ENCODE data around the gene AMHR2.
"Not testable (repeated sequence)": the region's sequence is repeated elsewhere in the genome, so short reads cannot be mapped to it uniquely, and the experiment has no call there.

The AMHR2 gene

GRCh38 chr12:53430116-53430515, 6.5 kb downstream of the AMHR2 start:
- Histone ChIP-seq H3K4me3 (ENCODE audit: low read length) (no peak overlapping the region), H3K79me2 (ENCODE audit: low read length) (no peaks in the 10 kb centered on the region), H3K9me3 (replicated peaks; ENCODE audit: insufficient read depth, low read length) (no peaks in the 10 kb centered on the region), H3K4me2 (ENCODE audit: low read depth, low read length) (no peak overlapping the region), H3K4me1 (ENCODE audit: low read length) (peaks cover 10% of the 10 kb centered on the region), H3K27me3 (replicated peaks; ENCODE audit: insufficient read depth, low read length) (no peaks in the 10 kb centered on the region), H3F3A (ENCODE audit: insufficient read depth, low read length) (no peaks in the 10 kb centered on the region), H3K9ac (ENCODE audit: low read length) (no peak overlapping the region), H4K20me1 (ENCODE audit: insufficient read depth, low read length) (no peaks in the 10 kb centered on the region), H2AFZ (ENCODE audit: low read length) (no peak overlapping the region), H3K36me3 (replicated peaks; ENCODE audit: insufficient read depth, low read length) (no peaks in the 10 kb centered on the region), H3K27ac (ENCODE audit: low read length) (no peak overlapping the region), H3K9me2 (replicated peaks; ENCODE audit: insufficient read depth, low read length) (no peaks in the 10 kb centered on the region)
- TF ChIP-seq EZH2phosphoT487 (IDR thresholded peaks at IDR 0.05; ENCODE audit: low read length) (no peak), EZH2 (optimal IDR thresholded peaks at IDR 0.05; ENCODE audit: low read depth, low read length) (no peak)
- TF ChIP-seq, protein P1, sequence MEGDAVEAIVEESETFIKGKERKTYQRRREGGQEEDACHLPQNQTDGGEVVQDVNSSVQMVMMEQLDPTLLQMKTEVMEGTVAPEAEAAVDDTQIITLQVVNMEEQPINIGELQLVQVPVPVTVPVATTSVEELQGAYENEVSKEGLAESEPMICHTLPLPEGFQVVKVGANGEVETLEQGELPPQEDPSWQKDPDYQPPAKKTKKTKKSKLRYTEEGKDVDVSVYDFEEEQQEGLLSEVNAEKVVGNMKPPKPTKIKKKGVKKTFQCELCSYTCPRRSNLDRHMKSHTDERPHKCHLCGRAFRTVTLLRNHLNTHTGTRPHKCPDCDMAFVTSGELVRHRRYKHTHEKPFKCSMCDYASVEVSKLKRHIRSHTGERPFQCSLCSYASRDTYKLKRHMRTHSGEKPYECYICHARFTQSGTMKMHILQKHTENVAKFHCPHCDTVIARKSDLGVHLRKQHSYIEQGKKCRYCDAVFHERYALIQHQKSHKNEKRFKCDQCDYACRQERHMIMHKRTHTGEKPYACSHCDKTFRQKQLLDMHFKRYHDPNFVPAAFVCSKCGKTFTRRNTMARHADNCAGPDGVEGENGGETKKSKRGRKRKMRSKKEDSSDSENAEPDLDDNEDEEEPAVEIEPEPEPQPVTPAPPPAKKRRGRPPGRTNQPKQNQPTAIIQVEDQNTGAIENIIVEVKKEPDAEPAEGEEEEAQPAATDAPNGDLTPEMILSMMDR (IDR thresholded peaks at IDR 0.05; ENCODE audit: low read length): no peak
- no peak for DNase-seq

GRCh38 chr12:53431187-53431586, 7.5 kb downstream of the AMHR2 start:
- TF ChIP-seq EZH2 (optimal IDR thresholded peaks at IDR 0.05; ENCODE audit: low read depth, low read length): no peak
- TF ChIP-seq, protein P1 (IDR thresholded peaks at IDR 0.05; ENCODE audit: low read length): no peak
- no peak for TF ChIP-seq EZH2phosphoT487 (IDR thresholded peaks at IDR 0.05; ENCODE audit: low read length)
- no peak overlapping the region for H3K9ac ChIP-seq (ENCODE audit: low read length)
- no peak overlapping the region for H2AFZ ChIP-seq (ENCODE audit: low read length)
- H3K9me2 ChIP-seq (replicated peaks; ENCODE audit: insufficient read depth, low read length): no peaks in the 10 kb centered on the region
- no peaks in the 10 kb centered on the region for H3K27me3 ChIP-seq (replicated peaks; ENCODE audit: insufficient read depth, low read length)
- H3K36me3 ChIP-seq (replicated peaks; ENCODE audit: insufficient read depth, low read length): no peaks in the 10 kb centered on the region
- no peak overlapping the region for H3K4me2 ChIP-seq (ENCODE audit: low read depth, low read length)
- no peaks in the 10 kb centered on the region for H3K9me3 ChIP-seq (replicated peaks; ENCODE audit: insufficient read depth, low read length)
- H3K4me1 ChIP-seq (ENCODE audit: low read length): peaks cover 10% of the 10 kb centered on the region
- H3K79me2 ChIP-seq (ENCODE audit: low read length): no peaks in the 10 kb centered on the region
- H4K20me1 ChIP-seq (ENCODE audit: insufficient read depth, low read length): no peaks in the 10 kb centered on the region
- no peaks in the 10 kb centered on the region for H3F3A ChIP-seq (ENCODE audit: insufficient read depth, low read length)
- DNase-seq: no peak
- H3K27ac ChIP-seq (ENCODE audit: low read length): no peak overlapping the region
- no peak overlapping the region for H3K4me3 ChIP-seq (ENCODE audit: low read length)

- DNase-seq: not testable (repeated sequence)
Observed at GRCh38 chr12:53435326-53435725, 11.7 kb downstream of the AMHR2 start.

DNA sequence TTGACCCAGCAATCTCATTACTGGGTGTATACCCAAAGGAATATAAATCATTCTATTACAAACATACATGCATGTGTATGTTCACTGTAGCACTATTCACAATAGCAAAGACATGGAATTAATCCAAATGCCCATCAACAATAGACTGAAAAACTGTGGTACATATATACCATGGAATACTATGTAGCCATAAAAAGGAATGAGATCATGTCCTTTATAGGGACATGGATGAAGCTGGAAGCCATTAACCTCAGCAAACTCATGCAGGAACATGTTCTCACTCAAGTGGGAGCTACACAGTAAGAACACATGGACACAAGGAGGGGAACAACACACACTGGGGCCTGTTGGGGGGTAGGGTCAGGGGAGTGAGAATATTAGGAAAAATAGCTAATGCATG, 15.9 kb downstream of the AMHR2 start:
- H3K9me3 ChIP-seq (replicated peaks; ENCODE audit: insufficient read depth, low read length); H2AFZ ChIP-seq (ENCODE audit: low read length); H4K20me1 ChIP-seq (ENCODE audit: insufficient read depth, low read length); H3K4me3 ChIP-seq (ENCODE audit: low read length); H3K4me2 ChIP-seq (ENCODE audit: low read depth, low read length); DNase-seq; H3K4me1 ChIP-seq (ENCODE audit: low read length); H3K9me2 ChIP-seq (replicated peaks; ENCODE audit: insufficient read depth, low read length); H3K27ac ChIP-seq (ENCODE audit: low read length); H3K27me3 ChIP-seq (replicated peaks; ENCODE audit: insufficient read depth, low read length); H3F3A ChIP-seq (ENCODE audit: insufficient read depth, low read length); H3K9ac ChIP-seq (ENCODE audit: low read length); H3K36me3 ChIP-seq (replicated peaks; ENCODE audit: insufficient read depth, low read length): not testable (repeated sequence)
- peaks cover 27% of the 10 kb centered on the region for H3K79me2 ChIP-seq (ENCODE audit: low read length)

More at GRCh38 chr12:53435326-53435725, 11.7 kb downstream of the AMHR2 start:
- not testable (repeated sequence) for H3K4me3 ChIP-seq (ENCODE audit: low read length); H3K27me3 ChIP-seq (replicated peaks; ENCODE audit: insufficient read depth, low read length); H4K20me1 ChIP-seq (ENCODE audit: insufficient read depth, low read length); H3K4me2 ChIP-seq (ENCODE audit: low read depth, low read length); H2AFZ ChIP-seq (ENCODE audit: low read length); H3K27ac ChIP-seq (ENCODE audit: low read length); H3K9ac ChIP-seq (ENCODE audit: low read length); H3K79me2 ChIP-seq (ENCODE audit: low read length); H3K4me1 ChIP-seq (ENCODE audit: low read length); H3K9me3 ChIP-seq (replicated peaks; ENCODE audit: insufficient read depth, low read length); H3F3A ChIP-seq (ENCODE audit: insufficient read depth, low read length); H3K36me3 ChIP-seq (replicated peaks; ENCODE audit: insufficient read depth, low read length); H3K9me2 ChIP-seq (replicated peaks; ENCODE audit: insufficient read depth, low read length)
